HG02970 (cell line): Measurements from ENCODE around the gene NUDT1.

ENCODE experiments used
- ATAC-seq: cut with Tn5 transposase; IDR thresholded peaks from one replicate; pipeline ENCODE4 v1.9.1; 2021; ENCODE audit warnings: mild to moderate bottlenecking, moderate library complexity, moderate number of reproducible peaks; ENCODE audit not compliant: unreplicated experiment, low FRiP score

Gene NUDT1

GRCh38 chr7:2204446-2204845 lies 37.6 kb upstream of the NUDT1 start:
- no peak for ATAC-seq

- ATAC-seq = no peak
Observed at GRCh38 chr7:2205036-2205780, 36.8 kb upstream of the NUDT1 start.

GRCh38 chr7:2208712-2209111 lies 33.3 kb upstream of the NUDT1 start:
- no peak for ATAC-seq

- ATAC-seq = no peak
Observed at GRCh38 chr7:2209146-2209960, 32.7 kb upstream of the NUDT1 start.

- ATAC-seq = no peak
Observed at GRCh38 chr7:2209961-2210323, 32.1 kb upstream of the NUDT1 start.

GRCh38 chr7:2210551-2211258 lies 31.3 kb upstream of the NUDT1 start:
- ATAC-seq = no peak

GRCh38 chr7:2211259-2211880 lies 30.7 kb upstream of the NUDT1 start:
- no peak for ATAC-seq

GRCh38 chr7:2211926-2212325 lies 30.1 kb upstream of the NUDT1 start:
- no peak for ATAC-seq

GRCh38 chr7:2212906-2213305 lies 29.1 kb upstream of the NUDT1 start:
- no peak for ATAC-seq

- ATAC-seq = no peak
Observed at GRCh38 chr7:2213551-2214215, 28.3 kb upstream of the NUDT1 start.

GRCh38 chr7:2214636-2215035 lies 27.4 kb upstream of the NUDT1 start:
- ATAC-seq = no peak

GRCh38 chr7:2215851-2216250 lies 26.2 kb upstream of the NUDT1 start:
- ATAC-seq = no peak

GRCh38 chr7:2217206-2217605 lies 24.8 kb upstream of the NUDT1 start:
- ATAC-seq = no peak

GRCh38 chr7:2217716-2218443 lies 24.1 kb upstream of the NUDT1 start:
- ATAC-seq = no peak

- no peak for ATAC-seq
Observed at GRCh38 chr7:2218444-2218785, 23.6 kb upstream of the NUDT1 start.

- no peak for ATAC-seq
Observed at GRCh38 chr7:2219136-2219535, 22.9 kb upstream of the NUDT1 start.

- no peak for ATAC-seq
Observed at GRCh38 chr7:2219606-2220005, 22.4 kb upstream of the NUDT1 start.

- ATAC-seq = no peak
Observed at GRCh38 chr7:2220030-2220429, 22.0 kb upstream of the NUDT1 start.

GRCh38 chr7:2220506-2220905 lies 21.5 kb upstream of the NUDT1 start:
- no peak for ATAC-seq

- ATAC-seq = no peak
Observed at GRCh38 chr7:2220954-2221353, 21.1 kb upstream of the NUDT1 start.
